MG63 (cell line): Measurements from ENCODE around the gene RAB3B. TPM values are rescaled to one million over a fixed set of nuclear protein-coding genes. Genes with fewer than 3 reads are reported as not detected.
"Not testable (repeated sequence)": the region's sequence is repeated elsewhere in the genome, so short reads cannot be mapped to it uniquely, and the experiment has no call there.

ENCODE experiments used
- DNase-seq: peaks from one replicate; pipeline ENCODE4 v3.0.0-alpha.2; 2020
- H3K27me3 ChIP-seq: fragments of 250-450 bp; sonication (Bioruptor Pico); 2 replicates; pipeline ENCODE4 v1.5.1; 2020; ENCODE audit warnings: mild to moderate bottlenecking, moderate library complexity
- H3K36me3 ChIP-seq: fragments of 250-450 bp; sonication (Bioruptor Pico); 2 replicates; pipeline ENCODE4 v1.5.1; 2020; ENCODE audit warnings: mild to moderate bottlenecking, moderate library complexity
- H3K4me3 ChIP-seq: fragments of 250-450 bp; sonication (Bioruptor Pico); 2 replicates; pipeline ENCODE4 v1.5.1; 2020; ENCODE audit warnings: mild to moderate bottlenecking, moderate library complexity
- H3K9me3 ChIP-seq: fragments of 250-450 bp; sonication (Bioruptor Pico); 2 replicates; pipeline ENCODE4 v1.5.1; 2020; ENCODE audit warnings: mild to moderate bottlenecking, moderate library complexity
- total RNA-seq: library from RNA; depleted of rRNA; stranded (reverse); fragments of >200 nt; shearing (Covaris generic); gene quantifications from 2 replicates; pipeline ENCODE4 v1.2.3, GENCODE V29; 2014; ENCODE audit warnings: low replicate concordance; rRNA removed

The RAB3B gene
- total RNA-seq, 1 experiment from 2014 or later = 0.53 TPM

DNA sequence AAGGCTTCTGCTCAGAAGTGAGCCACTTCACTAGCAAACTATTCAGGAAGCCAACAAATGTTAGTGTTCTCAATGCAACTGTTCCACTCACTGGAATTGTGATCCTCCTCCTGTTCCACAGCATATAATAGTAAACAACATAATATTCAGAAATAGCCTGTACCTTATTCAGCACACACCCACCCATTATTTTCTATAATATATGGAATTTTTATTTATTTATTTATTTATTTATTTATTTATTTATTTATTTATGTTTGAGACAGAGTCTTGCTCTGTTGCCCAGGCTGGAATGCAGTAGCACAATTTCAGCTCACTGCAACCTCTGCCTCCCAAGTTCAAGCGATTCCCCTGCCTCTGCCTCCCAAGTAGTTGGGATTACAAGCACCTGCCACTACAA lies 117.2 kb downstream of the RAB3B start:
- H3K27me3 ChIP-seq, H3K4me3 ChIP-seq, H3K9me3 ChIP-seq, DNase-seq: not testable (repeated sequence)
- H3K36me3 ChIP-seq = peaks cover 45% of the 10 kb centered on the region

DNA sequence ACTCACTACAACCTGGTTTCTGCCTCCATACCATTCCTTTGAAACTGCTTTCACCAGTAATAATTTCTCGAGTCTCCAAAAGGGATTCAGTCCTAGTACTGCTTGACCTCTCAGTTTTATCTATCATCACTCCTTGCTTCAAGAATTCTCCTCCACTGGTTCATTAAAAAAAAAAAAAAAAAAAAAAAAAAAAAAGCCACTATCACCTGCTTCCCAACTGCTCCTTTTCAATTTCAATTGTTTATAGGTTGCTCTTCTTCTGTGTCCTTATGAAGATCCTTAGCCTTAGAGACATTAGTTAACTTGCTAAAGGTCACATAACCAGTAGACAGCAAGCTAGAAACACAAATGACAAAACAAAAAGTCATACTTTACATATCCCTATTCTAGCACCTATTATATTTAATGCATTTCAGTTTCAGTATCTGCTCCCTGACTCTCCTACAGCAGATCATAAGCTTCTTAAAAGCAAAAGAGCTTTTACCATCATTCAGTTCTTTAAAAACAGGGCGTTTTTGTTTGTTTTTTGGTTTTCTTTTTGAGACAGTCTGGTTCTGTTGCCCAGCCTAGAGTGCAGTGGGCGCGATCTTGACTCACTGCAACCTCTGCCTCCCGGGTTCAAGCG lies 119.0 kb downstream of the RAB3B start:
- no peaks in the 10 kb centered on the region for H3K27me3 ChIP-seq
- DNase-seq = no peak
- H3K9me3 ChIP-seq = peaks cover 8% of the 10 kb centered on the region
- H3K4me3 ChIP-seq = no peak overlapping the region
- peaks cover 36% of the 10 kb centered on the region for H3K36me3 ChIP-seq

- H3K4me3 ChIP-seq = no peak overlapping the region
- peaks cover 5% of the 10 kb centered on the region for H3K9me3 ChIP-seq
- H3K27me3 ChIP-seq = no peaks in the 10 kb centered on the region
- DNase-seq = no peak
- H3K36me3 ChIP-seq = peaks cover 29% of the 10 kb centered on the region
Measured at GRCh38 chr1:51870603-51871350, 119.7 kb downstream of the RAB3B start.

DNA sequence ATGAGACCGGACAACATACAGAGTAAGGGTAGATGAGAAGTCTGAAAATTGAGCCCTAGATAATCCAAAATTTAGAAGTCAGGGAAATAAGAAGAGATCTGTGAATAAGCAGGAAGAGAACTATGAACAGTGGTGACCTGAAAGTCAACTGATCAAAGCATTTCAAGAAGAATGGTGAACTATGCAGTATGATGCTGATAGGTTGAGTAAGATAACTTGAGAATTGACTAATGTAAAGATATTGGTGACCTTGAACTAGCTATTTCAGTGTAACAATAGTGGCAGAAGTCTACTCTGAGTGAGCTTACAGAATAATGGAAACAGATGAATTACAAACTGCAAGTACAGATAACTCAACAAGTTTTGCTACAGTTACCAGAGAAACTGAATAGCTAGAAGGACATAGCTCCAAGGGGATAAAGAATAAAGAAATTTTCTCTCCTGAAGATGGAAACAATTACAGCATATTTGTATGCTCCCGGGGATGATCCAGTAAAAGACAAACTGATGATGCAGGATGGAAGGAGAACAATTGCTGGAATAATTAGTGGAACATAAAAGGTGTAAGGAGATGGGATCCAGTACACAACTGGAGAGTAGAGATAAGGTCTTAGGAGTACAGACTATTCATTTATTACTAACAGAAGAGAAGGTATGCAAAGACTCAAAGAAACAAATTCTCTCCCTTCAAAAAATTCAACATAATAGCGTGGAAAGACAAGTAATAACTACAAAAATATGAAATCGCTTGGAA lies 122.8 kb downstream of the RAB3B start:
- no peaks in the 10 kb centered on the region for H3K27me3 ChIP-seq
- no peaks in the 10 kb centered on the region for H3K9me3 ChIP-seq
- peaks cover 10% of the 10 kb centered on the region for H3K36me3 ChIP-seq
- H3K4me3 ChIP-seq = no peak overlapping the region
- DNase-seq = no peak

DNA sequence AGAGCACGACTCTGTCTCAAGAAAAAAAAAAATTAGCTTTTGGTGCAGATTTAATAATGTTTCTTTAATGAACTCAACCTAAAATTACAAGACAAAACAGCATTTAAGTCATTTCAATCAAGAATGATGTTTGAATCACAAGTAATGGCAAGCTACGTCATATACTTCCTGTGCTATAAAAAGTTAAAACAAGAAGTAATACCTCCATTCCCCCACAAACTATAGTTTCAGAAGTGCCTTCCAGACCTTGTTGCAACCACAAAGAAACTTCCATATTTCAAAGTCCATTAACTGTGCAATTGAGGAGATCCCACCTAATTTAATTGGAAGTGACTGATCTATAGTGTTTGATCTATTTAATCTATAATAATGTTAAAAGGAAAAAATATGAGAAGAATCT lies 127.1 kb downstream of the RAB3B start:
- Histone ChIP-seq H3K27me3 (no peaks in the 10 kb centered on the region), H3K36me3 (peaks cover 10% of the 10 kb centered on the region; the same call in 1 of the 2 replicates), H3K4me3 (no peak overlapping the region), H3K9me3 (no peaks in the 10 kb centered on the region)
- DNase-seq = no peak

GRCh38 chr1:51861669-51862068 lies 128.8 kb downstream of the RAB3B start:
- no peaks in the 10 kb centered on the region for H3K27me3 ChIP-seq
- no peaks in the 10 kb centered on the region for H3K9me3 ChIP-seq
- H3K36me3 ChIP-seq = peaks cover 17% of the 10 kb centered on the region
- no peak for DNase-seq
- no peak overlapping the region for H3K4me3 ChIP-seq

GRCh38 chr1:51859735-51860134 lies 130.8 kb downstream of the RAB3B start:
- no peak overlapping the region for H3K4me3 ChIP-seq
- no peaks in the 10 kb centered on the region for H3K27me3 ChIP-seq
- H3K9me3 ChIP-seq = no peaks in the 10 kb centered on the region
- H3K36me3 ChIP-seq = peaks cover 25% of the 10 kb centered on the region
- DNase-seq = no peak

GRCh38 chr1:51859333-51859732 lies 131.2 kb downstream of the RAB3B start:
- Histone ChIP-seq H3K36me3 (peaks cover 28% of the 10 kb centered on the region), H3K9me3 (no peaks in the 10 kb centered on the region), H3K4me3 (no peak overlapping the region), H3K27me3 (no peaks in the 10 kb centered on the region)
- no peak for DNase-seq

DNA sequence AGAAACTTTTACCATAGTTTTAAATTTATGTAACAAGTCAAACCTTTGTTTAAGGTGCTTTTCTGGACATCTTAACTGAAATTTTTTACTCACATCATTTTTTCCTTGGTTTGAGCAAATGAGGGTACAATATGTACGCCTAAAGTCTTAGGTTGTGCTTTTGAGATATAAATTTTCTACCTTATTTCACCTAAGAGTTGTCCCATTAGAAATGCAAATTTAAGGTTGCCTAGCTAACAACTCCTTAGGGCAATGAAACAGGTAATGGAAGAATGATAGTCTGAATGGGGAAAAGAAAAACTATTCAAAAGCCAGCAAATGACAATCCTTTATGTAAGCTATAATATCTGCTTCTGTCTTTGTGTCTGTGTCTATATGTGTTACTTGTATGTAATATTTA lies 131.6 kb downstream of the RAB3B start:
- no peak for DNase-seq
- H3K36me3 ChIP-seq = peaks cover 23% of the 10 kb centered on the region
- no peak overlapping the region for H3K4me3 ChIP-seq
- H3K27me3 ChIP-seq = no peaks in the 10 kb centered on the region
- H3K9me3 ChIP-seq = no peaks in the 10 kb centered on the region

Other genes starting within 250 kb of the RAB3B start
- 85.9 and 113 TPM in 2 replicates for gene NRDC, start 112.0 kb downstream of the RAB3B start, total RNA-seq
- gene KTI12, start 43.1 kb upstream of the RAB3B start, total RNA-seq = 11.1 and 15.6 TPM in 2 replicates
- gene TXNDC12, start 64.5 kb upstream of the RAB3B start, total RNA-seq = 16.2 and 42.9 TPM in 2 replicates
- gene BTF3L4, start 65.6 kb upstream of the RAB3B start, total RNA-seq = 45.4 and 74.2 TPM in 2 replicates
- gene ZFYVE9, start 151.4 kb upstream of the RAB3B start, total RNA-seq = 16.6 and 24.2 TPM in 2 replicates